ENCODE results near the gene LRRC45.
A peak's percentile ranks its signal among the peaks of the same experiment; 100 is the strongest.

The LRRC45 gene

GRCh38 chr17:81977211-81977808 lies 45.8 kb upstream of the LRRC45 start, which contains the start of gene ASPSCR1 (continued):
- 0 out of 2 replicates have a peak, but pooled peaks have one; percentile 19 for TF ChIP-seq ZNF121 (tag by site-specific recombination; IDR thresholded peaks at IDR 0.05)
- TF ChIP-seq ZSCAN16 (tag by site-specific recombination; IDR thresholded peaks at IDR 0.05) = no peak
- TF ChIP-seq HOXD13 (CRISPR knock-in tag; IDR thresholded peaks at IDR 0.05; ENCODE audit: borderline replicate concordance) = no peak
- TF ChIP-seq ZNF449 (tag by site-specific recombination; IDR thresholded peaks at IDR 0.05) = peak; percentile 86; the same call in 1 of the 2 replicates
- TF ChIP-seq PATZ1 (tag by site-specific recombination; IDR thresholded peaks at IDR 0.05) = peak; percentile 16; the same call in 1 of the 2 replicates
- no peak for TF ChIP-seq HIC1 (tag by site-specific recombination; IDR thresholded peaks at IDR 0.05)
- TF ChIP-seq ZNF626 (tag by site-specific recombination; IDR thresholded peaks at IDR 0.05) = no peak; the same call in 1 of the 2 replicates
- no peak for TF ChIP-seq ZNF521 (tag by site-specific recombination; IDR thresholded peaks at IDR 0.05)
- TF ChIP-seq KLF1 (tag by site-specific recombination; IDR thresholded peaks at IDR 0.05) = peak; percentile 71; the same call in 1 of the 2 replicates
- no peak for TF ChIP-seq ZNF629 (tag by site-specific recombination; IDR thresholded peaks at IDR 0.05)
- TF ChIP-seq PRDM2 (tag by site-specific recombination; IDR thresholded peaks at IDR 0.05; ENCODE audit: borderline replicate concordance) = no peak
- TF ChIP-seq SETDB1 (IDR thresholded peaks at IDR 0.05; ENCODE audit: insufficient read length, low read length) = no peak
- TF ChIP-seq ZNF510 (tag by site-specific recombination; IDR thresholded peaks at IDR 0.05; ENCODE audit: insufficient replicate concordance) = no peak
- 0 out of 2 replicates have a peak, but pooled peaks have one; percentile 24 for TF ChIP-seq ZBTB8A (tag by site-specific recombination; IDR thresholded peaks at IDR 0.05)
- no peak for TF ChIP-seq FEZF1 (tag by site-specific recombination; IDR thresholded peaks at IDR 0.05)
- no peak for TF ChIP-seq ZBTB21 (tag by site-specific recombination; IDR thresholded peaks at IDR 0.05)
- no peak for TF ChIP-seq ZNF221 (tag by site-specific recombination; IDR thresholded peaks at IDR 0.05; ENCODE audit: borderline replicate concordance)
- no peak for TF ChIP-seq ZNF555 (tag by site-specific recombination; conservative IDR thresholded peaks at IDR 0.05)
- TF ChIP-seq ZBTB44 (tag by site-specific recombination; IDR thresholded peaks at IDR 0.05) = peak; percentile 81
- no peak for TF ChIP-seq BCL11B (tag by site-specific recombination; IDR thresholded peaks at IDR 0.05; ENCODE audit: low read depth)
- no peak for TF ChIP-seq ZNF148 (tag by site-specific recombination; IDR thresholded peaks at IDR 0.05; ENCODE audit: borderline replicate concordance)

Measured in HEK293 (cell line).